ENCODE measurements around the gene LILRA6. TPM values are rescaled to one million over a fixed set of nuclear protein-coding genes. Genes with fewer than 3 reads are reported as not detected.

LILRA6 gene
- total and polyA plus RNA-seq, 10 of the 15 experiments (the other 5 are each of a cell fraction or from before 2014, with no cell fraction given) = 0.04 to 1.7 (median 0.09) TPM; not detected in 2

DNA sequence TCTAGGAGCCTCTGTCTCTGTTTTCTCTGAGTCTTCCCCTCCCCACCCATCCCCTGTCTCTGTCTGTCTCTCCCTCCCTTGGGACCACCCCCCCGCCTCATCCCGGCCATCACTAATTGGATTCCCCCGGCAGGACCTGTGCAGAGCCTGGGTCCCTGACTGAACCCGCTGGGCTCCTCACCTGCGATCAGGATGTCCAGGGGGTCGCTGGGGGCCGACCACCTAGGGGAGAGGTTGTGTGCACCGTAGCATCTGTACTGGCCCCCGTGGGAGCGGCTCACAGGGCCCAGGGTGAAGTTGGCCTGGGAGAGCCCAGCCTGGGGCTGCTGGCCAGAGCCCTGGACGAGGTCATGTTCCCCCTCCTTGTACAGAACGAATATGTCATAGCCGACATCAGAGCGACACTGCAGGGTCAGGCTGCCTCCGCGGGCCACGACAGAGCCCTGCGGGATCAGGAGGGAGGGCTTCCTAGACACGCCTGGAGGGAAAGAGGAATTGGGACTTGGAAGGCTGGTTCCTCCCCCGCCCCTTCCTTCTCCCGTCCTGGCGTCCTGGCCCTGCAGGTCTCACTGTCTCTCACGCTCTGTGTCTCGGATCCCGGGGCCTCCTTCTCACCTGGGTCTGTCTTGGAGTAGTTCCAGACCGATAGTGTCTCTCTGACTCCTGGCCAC, 12.7 kb upstream of the LILRA6 start:
- FAIRE-seq = no peak
- no TSS peak for BruUV-seq (replicated peaks)
- CTCF ChIA-PET = interaction anchor here (2.8 kb wide), 1 partner anchor 11 kb away, joined by 20 read pairs; no protein-coding TSS in a partner anchor
- TF ChIP-seq, protein P1, sequence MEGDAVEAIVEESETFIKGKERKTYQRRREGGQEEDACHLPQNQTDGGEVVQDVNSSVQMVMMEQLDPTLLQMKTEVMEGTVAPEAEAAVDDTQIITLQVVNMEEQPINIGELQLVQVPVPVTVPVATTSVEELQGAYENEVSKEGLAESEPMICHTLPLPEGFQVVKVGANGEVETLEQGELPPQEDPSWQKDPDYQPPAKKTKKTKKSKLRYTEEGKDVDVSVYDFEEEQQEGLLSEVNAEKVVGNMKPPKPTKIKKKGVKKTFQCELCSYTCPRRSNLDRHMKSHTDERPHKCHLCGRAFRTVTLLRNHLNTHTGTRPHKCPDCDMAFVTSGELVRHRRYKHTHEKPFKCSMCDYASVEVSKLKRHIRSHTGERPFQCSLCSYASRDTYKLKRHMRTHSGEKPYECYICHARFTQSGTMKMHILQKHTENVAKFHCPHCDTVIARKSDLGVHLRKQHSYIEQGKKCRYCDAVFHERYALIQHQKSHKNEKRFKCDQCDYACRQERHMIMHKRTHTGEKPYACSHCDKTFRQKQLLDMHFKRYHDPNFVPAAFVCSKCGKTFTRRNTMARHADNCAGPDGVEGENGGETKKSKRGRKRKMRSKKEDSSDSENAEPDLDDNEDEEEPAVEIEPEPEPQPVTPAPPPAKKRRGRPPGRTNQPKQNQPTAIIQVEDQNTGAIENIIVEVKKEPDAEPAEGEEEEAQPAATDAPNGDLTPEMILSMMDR (IDR thresholded peaks at IDR 0.05 in 2 of 3, conservative IDR thresholded peaks at IDR 0.05 in 1 of 3; ENCODE audit: control insufficient read depth in 2 of 3, extremely low read depth in 1 of 3, insufficient read depth in 1 of 3, low read depth in 3 of 3, low read length in 3 of 3) = no peak
- no peak for TF ChIP-seq SREBF1 (IDR thresholded peaks at IDR 0.05; ENCODE audit: low read length)
- TF ChIP-seq RB1 (IDR thresholded peaks at IDR 0.05; ENCODE audit: borderline replicate concordance) = no peak
- TF ChIP-seq NBN (IDR thresholded peaks at IDR 0.05) = no peak
- TF ChIP-seq HCFC1 (IDR thresholded peaks at IDR 0.05; ENCODE audit: low read length) = no peak
- no peak for TF ChIP-seq RFX5 (IDR thresholded peaks at IDR 0.05; ENCODE audit: low read depth, low read length)
- no peak for TF ChIP-seq MYB (IDR thresholded peaks at IDR 0.05; ENCODE audit: borderline replicate concordance, low read depth, low read length)
- TF ChIP-seq, protein P2, sequence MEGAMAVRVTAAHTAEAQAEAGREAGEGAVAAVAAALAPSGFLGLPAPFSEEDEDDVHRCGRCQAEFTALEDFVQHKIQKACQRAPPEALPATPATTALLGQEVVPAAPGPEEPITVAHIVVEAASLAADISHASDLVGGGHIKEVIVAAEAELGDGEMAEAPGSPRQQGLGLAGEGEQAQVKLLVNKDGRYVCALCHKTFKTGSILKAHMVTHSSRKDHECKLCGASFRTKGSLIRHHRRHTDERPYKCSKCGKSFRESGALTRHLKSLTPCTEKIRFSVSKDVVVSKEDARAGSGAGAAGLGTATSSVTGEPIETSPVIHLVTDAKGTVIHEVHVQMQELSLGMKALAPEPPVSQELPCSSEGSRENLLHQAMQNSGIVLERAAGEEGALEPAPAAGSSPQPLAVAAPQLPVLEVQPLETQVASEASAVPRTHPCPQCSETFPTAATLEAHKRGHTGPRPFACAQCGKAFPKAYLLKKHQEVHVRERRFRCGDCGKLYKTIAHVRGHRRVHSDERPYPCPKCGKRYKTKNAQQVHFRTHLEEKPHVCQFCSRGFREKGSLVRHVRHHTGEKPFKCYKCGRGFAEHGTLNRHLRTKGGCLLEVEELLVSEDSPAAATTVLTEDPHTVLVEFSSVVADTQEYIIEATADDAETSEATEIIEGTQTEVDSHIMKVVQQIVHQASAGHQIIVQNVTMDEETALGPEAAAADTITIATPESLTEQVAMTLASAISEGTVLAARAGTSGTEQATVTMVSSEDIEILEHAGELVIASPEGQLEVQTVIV (IDR thresholded peaks at IDR 0.05; ENCODE audit: borderline replicate concordance, partially characterized antibody) = no peak
- no peak for TF ChIP-seq RUNX3 (IDR thresholded peaks at IDR 0.05; ENCODE audit: low read length)
- no peak for TF ChIP-seq BRCA1 (IDR thresholded peaks at IDR 0.05; ENCODE audit: low read depth, low read length)
- no peak for TF ChIP-seq ASH2L (IDR thresholded peaks at IDR 0.05; ENCODE audit: borderline replicate concordance, low read depth)
- no peak for TF ChIP-seq NFYA (IDR thresholded peaks at IDR 0.05; ENCODE audit: borderline replicate concordance, low read depth, low read length)
- no peak for TF ChIP-seq RBBP5 (conservative IDR thresholded peaks at IDR 0.05)
- TF ChIP-seq, protein P3, sequence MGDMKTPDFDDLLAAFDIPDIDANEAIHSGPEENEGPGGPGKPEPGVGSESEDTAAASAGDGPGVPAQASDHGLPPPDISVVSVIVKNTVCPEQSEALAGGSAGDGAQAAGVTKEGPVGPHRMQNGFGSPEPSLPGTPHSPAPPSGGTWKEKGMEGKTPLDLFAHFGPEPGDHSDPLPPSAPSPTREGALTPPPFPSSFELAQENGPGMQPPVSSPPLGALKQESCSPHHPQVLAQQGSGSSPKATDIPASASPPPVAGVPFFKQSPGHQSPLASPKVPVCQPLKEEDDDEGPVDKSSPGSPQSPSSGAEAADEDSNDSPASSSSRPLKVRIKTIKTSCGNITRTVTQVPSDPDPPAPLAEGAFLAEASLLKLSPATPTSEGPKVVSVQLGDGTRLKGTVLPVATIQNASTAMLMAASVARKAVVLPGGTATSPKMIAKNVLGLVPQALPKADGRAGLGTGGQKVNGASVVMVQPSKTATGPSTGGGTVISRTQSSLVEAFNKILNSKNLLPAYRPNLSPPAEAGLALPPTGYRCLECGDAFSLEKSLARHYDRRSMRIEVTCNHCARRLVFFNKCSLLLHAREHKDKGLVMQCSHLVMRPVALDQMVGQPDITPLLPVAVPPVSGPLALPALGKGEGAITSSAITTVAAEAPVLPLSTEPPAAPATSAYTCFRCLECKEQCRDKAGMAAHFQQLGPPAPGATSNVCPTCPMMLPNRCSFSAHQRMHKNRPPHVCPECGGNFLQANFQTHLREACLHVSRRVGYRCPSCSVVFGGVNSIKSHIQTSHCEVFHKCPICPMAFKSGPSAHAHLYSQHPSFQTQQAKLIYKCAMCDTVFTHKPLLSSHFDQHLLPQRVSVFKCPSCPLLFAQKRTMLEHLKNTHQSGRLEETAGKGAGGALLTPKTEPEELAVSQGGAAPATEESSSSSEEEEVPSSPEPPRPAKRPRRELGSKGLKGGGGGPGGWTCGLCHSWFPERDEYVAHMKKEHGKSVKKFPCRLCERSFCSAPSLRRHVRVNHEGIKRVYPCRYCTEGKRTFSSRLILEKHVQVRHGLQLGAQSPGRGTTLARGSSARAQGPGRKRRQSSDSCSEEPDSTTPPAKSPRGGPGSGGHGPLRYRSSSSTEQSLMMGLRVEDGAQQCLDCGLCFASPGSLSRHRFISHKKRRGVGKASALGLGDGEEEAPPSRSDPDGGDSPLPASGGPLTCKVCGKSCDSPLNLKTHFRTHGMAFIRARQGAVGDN (IDR thresholded peaks at IDR 0.05) = no peak
- TF ChIP-seq, protein P4, sequence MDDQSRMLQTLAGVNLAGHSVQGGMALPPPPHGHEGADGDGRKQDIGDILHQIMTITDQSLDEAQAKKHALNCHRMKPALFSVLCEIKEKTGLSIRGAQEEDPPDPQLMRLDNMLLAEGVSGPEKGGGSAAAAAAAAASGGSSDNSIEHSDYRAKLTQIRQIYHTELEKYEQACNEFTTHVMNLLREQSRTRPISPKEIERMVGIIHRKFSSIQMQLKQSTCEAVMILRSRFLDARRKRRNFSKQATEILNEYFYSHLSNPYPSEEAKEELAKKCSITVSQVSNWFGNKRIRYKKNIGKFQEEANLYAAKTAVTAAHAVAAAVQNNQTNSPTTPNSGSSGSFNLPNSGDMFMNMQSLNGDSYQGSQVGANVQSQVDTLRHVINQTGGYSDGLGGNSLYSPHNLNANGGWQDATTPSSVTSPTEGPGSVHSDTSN (IDR thresholded peaks at IDR 0.05; ENCODE audit: insufficient replicate concordance, low read depth, low read length) = no peak

More for the DNA sequence above, 12.7 kb upstream of the LILRA6 start:
- Histone ChIP-seq H3K79me2 (ENCODE audit: control insufficient read depth, insufficient read depth, low read length) (no peaks in the 10 kb centered on the region), H3K4me1 (ENCODE audit: control insufficient read depth, insufficient read depth, low read length) (no peaks in the 10 kb centered on the region), H3K27me3 (replicated peaks in 1 of 2; ENCODE audit: control insufficient read depth in 2 of 2, insufficient read depth in 2 of 2, low read length in 1 of 2) (0 out of 4 replicates have a peak, but pooled peaks cover 0 to 4% of the 10 kb centered on the region in 2 experiments), H3K36me3 (ENCODE audit: control insufficient read depth in 2 of 2, insufficient read depth in 2 of 2, low read length in 1 of 2) (no peaks in the 10 kb centered on the region), H3K27ac (ENCODE audit: control insufficient read depth, insufficient read depth) (no peak overlapping the region), H4K20me1 (ENCODE audit: control insufficient read depth, insufficient read depth) (no peaks in the 10 kb centered on the region), H3K9ac (ENCODE audit: control insufficient read depth, insufficient read depth, low read length) (no peak overlapping the region), H2AFZ (ENCODE audit: control insufficient read depth, low read depth, low read length) (no peak overlapping the region), H3K4me2 (ENCODE audit: control insufficient read depth, insufficient read depth) (no peak overlapping the region), H3K4me3 (no peak overlapping the region), H3K9me3 (replicated peaks; ENCODE audit: control insufficient read depth, insufficient read depth, low read length) (no peaks in the 10 kb centered on the region)
- in situ Hi-C loops (cut with MboI) (no loop called here), intact Hi-C loops (cut with micrococcal nuclease; ENCODE audit: unreplicated experiment) (no loop called here)
- ChIA-PET SMC1A (ENCODE audit: uncharacterized antibody, unreplicated experiment) (interaction anchor here (1.0 kb wide), 1 partner anchor 12 kb away, joined by 4 read pairs; no protein-coding TSS in a partner anchor), RAD21 (ENCODE audit: unreplicated experiment) (no interaction called here), POLR2A (no interaction called here)
- no peak for DNase-seq (ENCODE audit: low read depth, low spot score)
- WGBS (ENCODE audit: insufficient coverage, insufficient replicate concordance, low lambda C conversion rate, missing lambda C conversion rate) = 32% methylated on average over 24 of the region's 26 CpGs
- no peak for ATAC-seq
